K562 (cell line): ENCODE results near the gene IQCN. TPM values are rescaled to one million over a fixed set of nuclear protein-coding genes. Genes with fewer than 3 reads are reported as not detected.

Experiments
- BCOR ChIP-seq: fragments of 450-650 bp; IDR thresholded peaks from 2 replicates; pipeline ENCODE4 v1.6.1; 2016
- CCNT2 ChIP-seq: IDR thresholded peaks from 2 replicates; pipeline ENCODE4 v1.6.1; 2011; ENCODE audit warnings: borderline replicate concordance, low read depth, mild to moderate bottlenecking, moderate library complexity, mixed read lengths, low read length; ENCODE audit not compliant: insufficient read length; ENCODE audit errors: extremely low read depth
- ELF4 ChIP-seq: fragments of 450-650 bp; formaldehyde crosslinking; IDR thresholded peaks from 2 replicates; pipeline ENCODE4 v1.4.0; 2022; ENCODE audit warnings: missing genetic modification characterization
- ESRRA ChIP-seq: fragments of 450-650 bp; IDR thresholded peaks from 2 replicates; pipeline ENCODE4 v1.6.1; 2014; ENCODE audit warnings: low read depth, mild to moderate bottlenecking, moderate library complexity, borderline replicate concordance
- FOS ChIP-seq: IDR thresholded peaks from 3 replicates; pipeline ENCODE4 v1.6.1; 2011; ENCODE audit not compliant: insufficient read length; ENCODE audit errors: extremely low read depth
- FOXA3 ChIP-seq, 2 experiments: fragments of 450-650 bp in 1 of 2; sonication (generic) in 1 of 2; formaldehyde crosslinking; IDR thresholded peaks in 1 of 2; conservative IDR thresholded peaks in 1 of 2; 2 replicates each; pipeline versions ENCODE4 v1.4.0 to v1.8.0; 2020 to 2022; ENCODE audit warnings: mild to moderate bottlenecking in 2 of 2, missing genetic modification reagents in 1 of 2
- IRF2 ChIP-seq: sonication (generic); formaldehyde crosslinking; IDR thresholded peaks from 2 replicates; pipeline ENCODE4 v1.8.1; 2022; ENCODE audit warnings: mild to moderate bottlenecking, missing genetic modification reagents
- KAT2B ChIP-seq: IDR thresholded peaks from one replicate; pipeline ENCODE4 v1.6.1; 2012; ENCODE audit warnings: low read depth, mild to moderate bottlenecking, control low read depth, inconsistent platforms, low read length, moderate library complexity
- KLF6 ChIP-seq: fragments of 250-450 bp; sonication (Bioruptor Pico); IDR thresholded peaks from 2 replicates; pipeline ENCODE4 v1.4.0; 2020; ENCODE audit warnings: mild to moderate bottlenecking, moderate library complexity, borderline replicate concordance
- MED1 ChIP-seq: sonication (generic); formaldehyde crosslinking; IDR thresholded peaks from 2 replicates; pipeline ENCODE4 v1.8.1; 2023; ENCODE audit warnings: missing genetic modification reagents, borderline replicate concordance
- NR2F6 ChIP-seq: fragments of 450-650 bp; formaldehyde crosslinking; IDR thresholded peaks from 2 replicates; pipeline ENCODE4 v1.4.0; 2020; ENCODE audit warnings: mild to moderate bottlenecking
- RB1 ChIP-seq: fragments of 450-650 bp; IDR thresholded peaks from 2 replicates; pipeline ENCODE4 v1.6.1; 2017; ENCODE audit warnings: low read depth, mild to moderate bottlenecking
- RBBP5 ChIP-seq: fragments of 200-600 bp; sonication (generic); IDR thresholded peaks from 2 replicates; pipeline ENCODE4 v1.6.1; 2012; ENCODE audit warnings: borderline replicate concordance, mild to moderate bottlenecking, low read length, control low read depth, inconsistent platforms; ENCODE audit not compliant: insufficient read depth, poor library complexity, severe bottlenecking
- TBL1XR1 ChIP-seq, 2 experiments: IDR thresholded peaks; 2 replicates each; pipeline ENCODE4 v1.6.1; 2012; ENCODE audit warnings: improper control_type of control experiment in 2 of 2, low read length in 2 of 2, mild to moderate bottlenecking in 1 of 2
- TFAM ChIP-seq: fragments of 250-450 bp; sonication (Bioruptor Pico); conservative IDR thresholded peaks from 2 replicates; pipeline ENCODE4 v1.5.0; 2021; ENCODE audit warnings: mild to moderate bottlenecking, moderate library complexity
- TGIF2 ChIP-seq: sonication (generic); formaldehyde crosslinking; IDR thresholded peaks from 2 replicates; pipeline ENCODE4 v1.8.1; 2022; ENCODE audit warnings: mild to moderate bottlenecking, missing genetic modification reagents, moderate library complexity
- ZBTB8A ChIP-seq: fragments of 450-650 bp; IDR thresholded peaks from 2 replicates; pipeline ENCODE4 v1.6.1; 2018; ENCODE audit warnings: mild to moderate bottlenecking, moderate library complexity; ENCODE audit not compliant: partially characterized antibody
- ZNF561 ChIP-seq: fragments of 450-650 bp; formaldehyde crosslinking; conservative IDR thresholded peaks from 2 replicates; pipeline ENCODE4 v1.4.0; 2020; ENCODE audit warnings: mild to moderate bottlenecking, moderate library complexity
- ZNF586 ChIP-seq: fragments of 450-650 bp; formaldehyde crosslinking; conservative IDR thresholded peaks from 2 replicates; pipeline ENCODE4 v1.4.0; 2020; ENCODE audit warnings: mild to moderate bottlenecking, moderate library complexity
- polyA plus RNA-seq, 8 experiments: library from polyadenylated mRNA; depleted of rRNA in 4 of 8; stranded (reverse) in 5 of 8; unstranded in 3 of 8; fragments of >200 nt; fragmentation: Nextera tagmentation in 2 of 8; fragmentation: Illumina TruSeq in 1 of 8; extraction: Ambion mirVana in 2 of 8; extraction: Trizol in 1 of 8; gene quantifications; 2 replicates each; pipeline versions ENCODE4 v1.2.1 to v1.2.3, GENCODE V29; 2011 to 2014; ENCODE audit warnings: inconsistent platforms in 1 of 8, missing spikeins in 1 of 8
- total RNA-seq, 7 experiments: library from RNA; depleted of rRNA in 6 of 7; stranded (reverse); fragments of >200 nt in 6 of 7; fragmentation: Illumina TruSeq in 2 of 7; extraction: Trizol in 2 of 7; gene quantifications; 2 replicates each; pipeline versions ENCODE4 v1.2.1 to v1.2.3, GENCODE V29; 2011 to 2021; ENCODE audit warnings: low replicate concordance in 1 of 7
- TF ChIP-seq, protein P1 (sequence below): fragments of 250-450 bp; sonication (Bioruptor Pico); IDR thresholded peaks from 2 replicates; pipeline ENCODE4 v1.9.0; 2021; ENCODE audit warnings: mild to moderate bottlenecking, inconsistent platforms
- TF ChIP-seq, protein P2 (sequence below): sonication (generic); formaldehyde crosslinking; IDR thresholded peaks from 2 replicates; pipeline ENCODE4 v1.8.0; 2023; ENCODE audit warnings: missing genetic modification reagents, mild to moderate bottlenecking, borderline replicate concordance

IQCN gene
- total and polyA plus RNA-seq, 9 of the 15 experiments (the other 6 are each of a cell fraction or from before 2014, with no cell fraction given), result 0.01 to 0.07 (median 0.04) TPM; not detected in 3

DNA sequence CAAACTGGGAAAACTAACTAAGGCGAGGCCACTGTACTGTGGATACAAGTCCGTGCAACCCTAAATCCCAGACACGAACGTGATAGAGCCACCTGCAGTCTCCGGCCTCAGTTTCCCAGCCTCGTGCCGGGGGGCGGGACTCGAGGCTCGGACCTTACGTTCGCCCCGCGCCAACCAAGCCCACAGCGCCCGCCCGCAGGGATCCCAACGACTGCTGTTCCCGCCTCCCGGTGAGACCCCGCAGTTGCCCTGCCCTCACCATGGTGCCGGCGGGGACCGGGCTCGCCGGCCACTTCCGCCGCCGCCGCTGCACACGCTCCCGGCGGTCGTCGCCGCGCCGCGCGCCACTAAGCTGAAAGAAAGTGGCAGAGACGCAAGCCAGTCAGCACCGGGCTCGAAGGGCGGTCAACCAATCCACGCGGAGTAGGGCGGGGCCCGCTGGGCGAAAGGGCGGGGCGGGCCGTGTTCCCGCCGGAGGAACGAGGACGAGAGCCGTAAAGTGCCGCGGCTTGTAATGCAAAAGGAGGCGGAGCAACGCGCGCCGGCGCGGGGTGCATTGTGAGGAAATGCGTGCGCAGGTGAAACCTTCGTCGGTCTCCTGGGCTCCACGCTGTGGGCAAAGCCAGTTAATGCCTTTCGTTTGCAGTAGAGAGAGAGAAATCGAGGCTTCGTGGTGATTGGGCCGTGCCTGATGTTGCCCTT, 48.7 kb upstream of the IQCN start, which contains the start of gene LSM4 (continued):
- no peak for TF ChIP-seq RBBP5
- TF ChIP-seq, protein P1, sequence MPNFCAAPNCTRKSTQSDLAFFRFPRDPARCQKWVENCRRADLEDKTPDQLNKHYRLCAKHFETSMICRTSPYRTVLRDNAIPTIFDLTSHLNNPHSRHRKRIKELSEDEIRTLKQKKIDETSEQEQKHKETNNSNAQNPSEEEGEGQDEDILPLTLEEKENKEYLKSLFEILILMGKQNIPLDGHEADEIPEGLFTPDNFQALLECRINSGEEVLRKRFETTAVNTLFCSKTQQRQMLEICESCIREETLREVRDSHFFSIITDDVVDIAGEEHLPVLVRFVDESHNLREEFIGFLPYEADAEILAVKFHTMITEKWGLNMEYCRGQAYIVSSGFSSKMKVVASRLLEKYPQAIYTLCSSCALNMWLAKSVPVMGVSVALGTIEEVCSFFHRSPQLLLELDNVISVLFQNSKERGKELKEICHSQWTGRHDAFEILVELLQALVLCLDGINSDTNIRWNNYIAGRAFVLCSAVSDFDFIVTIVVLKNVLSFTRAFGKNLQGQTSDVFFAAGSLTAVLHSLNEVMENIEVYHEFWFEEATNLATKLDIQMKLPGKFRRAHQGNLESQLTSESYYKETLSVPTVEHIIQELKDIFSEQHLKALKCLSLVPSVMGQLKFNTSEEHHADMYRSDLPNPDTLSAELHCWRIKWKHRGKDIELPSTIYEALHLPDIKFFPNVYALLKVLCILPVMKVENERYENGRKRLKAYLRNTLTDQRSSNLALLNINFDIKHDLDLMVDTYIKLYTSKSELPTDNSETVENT (CRISPR knock-in tag), result peak; percentile 73
- peak; percentile 98 for TF ChIP-seq RB1
- TF ChIP-seq ESRRA, result peak; percentile 52; the same call in 1 of the 2 replicates
- no peak for TF ChIP-seq TFAM (CRISPR knock-in tag)
- peak; percentile 94 for TF ChIP-seq FOS
- peak; percentile 71 for TF ChIP-seq CCNT2
- no peak for TF ChIP-seq IRF2
- no peak for TF ChIP-seq ZNF586 (CRISPR knock-in tag)
- no peak for TF ChIP-seq KAT2B
- TF ChIP-seq ELF4 (CRISPR knock-in tag), result no peak
- no peak; the same call in 1 of the 2 replicates for TF ChIP-seq BCOR
- TF ChIP-seq MED1 (CRISPR knock-in tag), result no peak
- no peak for TF ChIP-seq ZBTB8A
- no peak for TF ChIP-seq FOXA3 (CRISPR knock-in tag; conservative IDR thresholded peaks at IDR 0.05 in 1 of 2, IDR thresholded peaks at IDR 0.05 in 1 of 2)
- no peak for TF ChIP-seq NR2F6 (CRISPR knock-in tag)
- TF ChIP-seq, protein P2, sequence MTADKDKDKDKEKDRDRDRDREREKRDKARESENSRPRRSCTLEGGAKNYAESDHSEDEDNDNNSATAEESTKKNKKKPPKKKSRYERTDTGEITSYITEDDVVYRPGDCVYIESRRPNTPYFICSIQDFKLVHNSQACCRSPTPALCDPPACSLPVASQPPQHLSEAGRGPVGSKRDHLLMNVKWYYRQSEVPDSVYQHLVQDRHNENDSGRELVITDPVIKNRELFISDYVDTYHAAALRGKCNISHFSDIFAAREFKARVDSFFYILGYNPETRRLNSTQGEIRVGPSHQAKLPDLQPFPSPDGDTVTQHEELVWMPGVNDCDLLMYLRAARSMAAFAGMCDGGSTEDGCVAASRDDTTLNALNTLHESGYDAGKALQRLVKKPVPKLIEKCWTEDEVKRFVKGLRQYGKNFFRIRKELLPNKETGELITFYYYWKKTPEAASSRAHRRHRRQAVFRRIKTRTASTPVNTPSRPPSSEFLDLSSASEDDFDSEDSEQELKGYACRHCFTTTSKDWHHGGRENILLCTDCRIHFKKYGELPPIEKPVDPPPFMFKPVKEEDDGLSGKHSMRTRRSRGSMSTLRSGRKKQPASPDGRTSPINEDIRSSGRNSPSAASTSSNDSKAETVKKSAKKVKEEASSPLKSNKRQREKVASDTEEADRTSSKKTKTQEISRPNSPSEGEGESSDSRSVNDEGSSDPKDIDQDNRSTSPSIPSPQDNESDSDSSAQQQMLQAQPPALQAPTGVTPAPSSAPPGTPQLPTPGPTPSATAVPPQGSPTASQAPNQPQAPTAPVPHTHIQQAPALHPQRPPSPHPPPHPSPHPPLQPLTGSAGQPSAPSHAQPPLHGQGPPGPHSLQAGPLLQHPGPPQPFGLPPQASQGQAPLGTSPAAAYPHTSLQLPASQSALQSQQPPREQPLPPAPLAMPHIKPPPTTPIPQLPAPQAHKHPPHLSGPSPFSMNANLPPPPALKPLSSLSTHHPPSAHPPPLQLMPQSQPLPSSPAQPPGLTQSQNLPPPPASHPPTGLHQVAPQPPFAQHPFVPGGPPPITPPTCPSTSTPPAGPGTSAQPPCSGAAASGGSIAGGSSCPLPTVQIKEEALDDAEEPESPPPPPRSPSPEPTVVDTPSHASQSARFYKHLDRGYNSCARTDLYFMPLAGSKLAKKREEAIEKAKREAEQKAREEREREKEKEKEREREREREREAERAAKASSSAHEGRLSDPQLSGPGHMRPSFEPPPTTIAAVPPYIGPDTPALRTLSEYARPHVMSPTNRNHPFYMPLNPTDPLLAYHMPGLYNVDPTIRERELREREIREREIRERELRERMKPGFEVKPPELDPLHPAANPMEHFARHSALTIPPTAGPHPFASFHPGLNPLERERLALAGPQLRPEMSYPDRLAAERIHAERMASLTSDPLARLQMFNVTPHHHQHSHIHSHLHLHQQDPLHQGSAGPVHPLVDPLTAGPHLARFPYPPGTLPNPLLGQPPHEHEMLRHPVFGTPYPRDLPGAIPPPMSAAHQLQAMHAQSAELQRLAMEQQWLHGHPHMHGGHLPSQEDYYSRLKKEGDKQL, result no peak
- no peak for TF ChIP-seq TGIF2
- peak in 1 of 2 experiments; percentile 19; a peak in 1 of 4 replicates for TF ChIP-seq TBL1XR1 (IDR thresholded peaks at IDR 0.05; ENCODE audit: low read length in 2 of 2)
- TF ChIP-seq KLF6 (CRISPR knock-in tag), result no peak
- TF ChIP-seq ZNF561 (CRISPR knock-in tag), result no peak; the same call in 1 of the 2 replicates
